Skeletal muscle satellite cell (primary cell): Measurements from ENCODE around the gene PTPRG.
"Not testable (repeated sequence)": the region's sequence is repeated elsewhere in the genome, so short reads cannot be mapped to it uniquely, and the experiment has no call there.

ENCODE experiments used
- H3K27me3 ChIP-seq: 2 replicates; pipeline ENCODE4 v1.7.0; 2013; ENCODE audit warnings: low read length; ENCODE audit not compliant: control insufficient read depth, insufficient read depth
- H3K36me3 ChIP-seq: 2 replicates; pipeline ENCODE4 v1.7.0; 2013; ENCODE audit warnings: mild to moderate bottlenecking, control low read depth, low read length; ENCODE audit not compliant: insufficient read depth
- H3K4me1 ChIP-seq: 2 replicates; pipeline ENCODE4 v1.7.0; 2013; ENCODE audit warnings: low read length; ENCODE audit not compliant: control insufficient read depth, insufficient read depth
- H3K4me2 ChIP-seq: 2 replicates; pipeline ENCODE4 v1.7.0; 2013; ENCODE audit warnings: mild to moderate bottlenecking, low read length
- H3K4me3 ChIP-seq: 2 replicates; pipeline ENCODE4 v1.7.0; 2013; ENCODE audit warnings: low read length
- H3K9ac ChIP-seq: 2 replicates; pipeline ENCODE4 v1.7.0; 2013; ENCODE audit warnings: mild to moderate bottlenecking, low read depth, low read length, moderate library complexity
- H3K9me3 ChIP-seq: replicated peaks from 2 replicates; pipeline ENCODE4 v1.7.0; 2013; ENCODE audit warnings: mild to moderate bottlenecking, control low read depth, low read length

Gene PTPRG

GRCh38 chr3:61698278-61699072 lies 137.1 kb downstream of the PTPRG start:
- H3K36me3 ChIP-seq, H3K9me3 ChIP-seq: not testable (repeated sequence)

DNA sequence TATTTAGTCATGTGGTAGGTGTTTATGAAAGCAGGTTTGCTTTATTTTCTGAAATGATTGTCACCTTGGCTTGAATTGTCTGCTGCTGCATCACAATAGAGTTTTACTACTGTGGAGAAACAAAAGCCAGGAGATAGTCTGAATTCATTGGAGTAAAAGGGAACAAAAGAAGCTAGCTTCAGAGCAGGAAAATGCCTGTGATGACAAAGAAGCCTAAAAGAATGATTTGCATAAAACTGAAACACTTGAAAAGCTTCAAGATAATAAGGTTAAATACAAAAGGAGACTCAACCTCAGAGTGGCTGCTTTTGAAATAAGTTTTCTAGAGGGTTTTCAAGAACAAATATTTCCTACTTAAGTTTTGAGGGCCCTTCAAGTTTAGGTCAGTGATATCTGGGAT lies 138.3 kb downstream of the PTPRG start:
- Histone ChIP-seq H3K4me1 (no peaks in the 10 kb centered on the region), H3K27me3 (no peaks in the 10 kb centered on the region), H3K4me3 (no peak overlapping the region), H3K9me3 (no peaks in the 10 kb centered on the region), H3K4me2 (no peak overlapping the region), H3K9ac (no peak overlapping the region), H3K36me3 (no peaks in the 10 kb centered on the region)

More at GRCh38 chr3:61698278-61699072, 137.1 kb downstream of the PTPRG start:
- not testable (repeated sequence) for H3K4me2 ChIP-seq, H3K4me3 ChIP-seq, H3K27me3 ChIP-seq, H3K9ac ChIP-seq, H3K4me1 ChIP-seq

- no peaks in the 10 kb centered on the region for H3K4me1 ChIP-seq
- no peak overlapping the region for H3K9ac ChIP-seq
- no peak overlapping the region for H3K4me2 ChIP-seq
- H3K27me3 ChIP-seq: no peaks in the 10 kb centered on the region
- no peak overlapping the region for H3K4me3 ChIP-seq
- no peaks in the 10 kb centered on the region for H3K9me3 ChIP-seq
- no peaks in the 10 kb centered on the region for H3K36me3 ChIP-seq
Measured at GRCh38 chr3:61701011-61701410, 139.6 kb downstream of the PTPRG start.

DNA sequence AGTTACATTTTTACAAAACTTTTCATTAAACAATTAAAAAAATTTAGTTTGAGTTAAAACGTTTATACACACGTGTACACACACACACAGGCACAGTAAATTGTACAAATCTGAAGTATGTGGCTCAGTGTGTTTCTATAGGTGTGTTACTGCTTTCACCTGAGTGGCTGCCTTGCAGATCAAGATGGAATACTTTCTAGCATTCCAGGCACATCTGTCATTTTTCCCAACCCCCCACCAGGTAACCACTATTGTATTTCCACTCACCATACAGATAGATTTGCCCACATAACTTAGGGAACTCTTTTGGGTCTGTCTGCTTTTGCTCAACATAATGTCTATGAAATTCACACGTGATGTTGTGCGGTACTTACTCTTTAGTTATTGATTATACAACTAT lies 141.1 kb downstream of the PTPRG start:
- Histone ChIP-seq H3K36me3 (no peaks in the 10 kb centered on the region), H3K9ac (no peak overlapping the region), H3K4me3 (no peak overlapping the region), H3K9me3 (no peaks in the 10 kb centered on the region), H3K4me1 (no peaks in the 10 kb centered on the region), H3K27me3 (no peaks in the 10 kb centered on the region), H3K4me2 (no peak overlapping the region)

DNA sequence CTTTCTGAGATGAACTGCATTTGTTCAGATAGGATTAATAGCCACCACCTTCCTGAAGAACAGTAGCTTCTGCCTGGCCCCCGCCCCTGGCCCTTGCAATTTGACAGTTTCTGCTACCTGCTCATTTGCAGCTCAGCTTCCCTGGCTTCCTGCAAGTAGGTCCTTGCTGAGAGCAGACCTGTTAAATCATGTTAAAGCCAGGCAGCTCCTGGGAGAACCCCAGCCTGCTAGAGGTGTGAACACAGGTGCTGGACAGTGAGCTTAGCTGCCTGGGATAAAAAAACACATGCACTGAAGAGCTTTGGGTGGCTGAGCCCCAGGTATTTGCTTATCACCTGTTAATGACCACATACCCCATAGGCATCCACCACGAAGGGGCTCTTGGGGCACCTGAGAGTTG lies 143.4 kb downstream of the PTPRG start:
- H3K36me3 ChIP-seq: no peaks in the 10 kb centered on the region
- no peak overlapping the region for H3K4me3 ChIP-seq
- H3K9me3 ChIP-seq: no peaks in the 10 kb centered on the region
- no peak overlapping the region for H3K4me2 ChIP-seq
- no peaks in the 10 kb centered on the region for H3K4me1 ChIP-seq
- no peaks in the 10 kb centered on the region for H3K27me3 ChIP-seq
- no peak overlapping the region for H3K9ac ChIP-seq

DNA sequence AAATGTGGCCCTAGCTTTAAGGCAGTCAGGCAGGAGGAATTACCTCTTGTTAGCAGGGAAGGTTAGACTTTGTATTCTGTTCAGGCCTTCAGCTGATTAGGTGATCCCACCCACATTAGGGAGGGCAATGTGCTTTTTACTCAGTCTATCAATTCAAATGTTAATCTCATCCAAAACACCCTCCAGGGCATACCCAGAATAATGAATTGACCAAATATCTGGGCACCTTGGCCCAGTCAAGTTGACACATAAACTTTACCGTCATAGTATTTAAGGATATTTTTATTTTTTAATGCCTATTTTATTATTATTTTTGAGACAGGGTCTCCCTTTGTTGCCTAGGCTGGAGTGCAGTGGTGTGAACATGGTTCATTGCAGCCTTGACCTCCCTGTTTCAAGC lies 146.1 kb downstream of the PTPRG start:
- no peak overlapping the region for H3K4me3 ChIP-seq
- H3K9ac ChIP-seq: no peak overlapping the region
- H3K4me2 ChIP-seq: no peak overlapping the region
- no peaks in the 10 kb centered on the region for H3K36me3 ChIP-seq
- H3K4me1 ChIP-seq: no peaks in the 10 kb centered on the region
- no peaks in the 10 kb centered on the region for H3K9me3 ChIP-seq
- no peaks in the 10 kb centered on the region for H3K27me3 ChIP-seq

- H3K4me3 ChIP-seq, H3K36me3 ChIP-seq, H3K9ac ChIP-seq, H3K27me3 ChIP-seq, H3K9me3 ChIP-seq, H3K4me1 ChIP-seq, H3K4me2 ChIP-seq: not testable (repeated sequence)
Measured at GRCh38 chr3:61710920-61711319, 149.5 kb downstream of the PTPRG start.

GRCh38 chr3:61714225-61714624 lies 152.9 kb downstream of the PTPRG start:
- Histone ChIP-seq H3K4me2 (no peak overlapping the region), H3K36me3 (no peaks in the 10 kb centered on the region), H3K9ac (no peak overlapping the region), H3K27me3 (no peaks in the 10 kb centered on the region), H3K4me1 (no peaks in the 10 kb centered on the region), H3K9me3 (no peaks in the 10 kb centered on the region), H3K4me3 (no peak overlapping the region)

DNA sequence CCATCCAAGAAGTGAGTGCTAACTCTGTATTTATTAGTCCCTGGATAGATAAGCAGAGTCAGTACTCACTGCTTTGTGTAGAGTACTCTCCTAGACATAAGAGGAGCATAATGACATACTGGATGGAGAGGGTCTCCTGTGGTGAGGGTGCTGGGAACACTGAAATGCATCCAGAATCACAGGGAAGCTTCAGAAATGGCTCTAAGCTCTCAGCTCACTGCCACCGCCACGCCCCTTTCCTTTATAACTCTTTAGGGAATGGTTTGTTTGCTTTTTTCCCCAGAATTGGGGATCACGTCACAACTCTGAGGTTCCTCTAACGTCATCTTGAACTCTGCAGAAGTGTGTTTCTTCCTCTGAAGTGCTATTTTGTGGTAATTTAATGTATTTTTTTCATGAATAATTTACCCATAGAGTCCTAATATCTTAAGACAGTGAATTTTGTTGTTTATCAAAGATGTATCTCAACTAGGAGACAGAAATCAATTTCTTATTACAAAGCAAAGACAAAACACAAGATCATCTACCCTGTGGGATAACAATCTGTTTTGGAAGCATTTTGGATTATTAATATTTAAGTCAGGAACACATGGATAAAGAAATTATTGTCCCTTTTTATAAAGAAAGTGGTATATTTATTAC lies 154.6 kb downstream of the PTPRG start:
- H3K27me3 ChIP-seq: no peaks in the 10 kb centered on the region
- H3K36me3 ChIP-seq: no peaks in the 10 kb centered on the region
- H3K4me3 ChIP-seq: no peak overlapping the region
- H3K9ac ChIP-seq: no peak overlapping the region
- no peaks in the 10 kb centered on the region for H3K9me3 ChIP-seq
- no peaks in the 10 kb centered on the region for H3K4me1 ChIP-seq
- no peak overlapping the region for H3K4me2 ChIP-seq

DNA sequence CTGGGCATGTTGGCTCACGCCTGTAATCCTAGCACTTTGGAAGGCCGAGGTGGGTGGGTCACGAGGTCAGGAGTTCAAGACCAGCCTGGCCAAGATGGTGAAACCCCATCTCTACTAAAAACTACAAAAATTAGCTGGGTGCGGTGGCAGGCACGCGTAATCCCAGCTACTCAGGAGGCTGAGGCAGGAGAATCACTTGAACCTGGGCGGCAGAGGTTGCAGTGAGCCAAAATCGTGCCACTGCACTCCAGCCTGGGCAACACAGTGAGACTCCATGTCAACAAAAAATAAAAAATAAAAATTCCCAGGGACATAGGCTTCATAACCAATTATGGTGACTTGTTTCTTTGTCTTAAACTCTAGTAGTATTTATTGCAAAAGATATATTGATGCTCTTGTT lies 155.3 kb downstream of the PTPRG start:
- not testable (repeated sequence) for H3K9me3 ChIP-seq, H3K4me1 ChIP-seq, H3K36me3 ChIP-seq, H3K4me2 ChIP-seq, H3K9ac ChIP-seq, H3K4me3 ChIP-seq, H3K27me3 ChIP-seq

DNA sequence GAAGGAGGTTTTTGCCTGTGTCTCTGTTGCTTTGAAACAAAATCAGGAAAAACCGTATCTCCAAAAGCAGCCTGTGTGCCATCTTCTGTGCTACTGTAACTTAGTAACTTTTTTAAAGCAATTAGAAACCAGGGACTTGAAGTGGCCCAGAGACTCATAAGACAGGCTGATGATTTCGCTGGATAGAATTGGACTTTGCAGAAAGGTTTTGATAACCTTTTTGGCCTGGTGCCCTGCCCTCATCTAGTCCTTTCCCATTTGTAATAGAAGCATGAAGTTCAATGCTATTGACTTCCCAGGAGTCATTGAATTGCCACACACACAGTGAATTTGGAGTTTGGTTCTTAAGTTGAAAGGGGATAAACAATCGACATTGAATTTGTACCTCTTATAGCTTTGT lies 157.2 kb downstream of the PTPRG start:
- Histone ChIP-seq H3K27me3 (no peaks in the 10 kb centered on the region), H3K9ac (no peak overlapping the region), H3K4me1 (peaks cover 13% of the 10 kb centered on the region), H3K36me3 (no peaks in the 10 kb centered on the region), H3K4me3 (no peak overlapping the region), H3K4me2 (no peak overlapping the region), H3K9me3 (no peaks in the 10 kb centered on the region)
